Stimulated activated CD8-positive, alpha-beta memory T cell treated with anti-CD3 and anti-CD28 coated beads, Interleukin-4, amount 100 ng/mL, for 48 hours (primary cell): ENCODE measurements around the gene ZNF548.
A peak's percentile ranks its signal among the peaks of the same experiment; 100 is the strongest.
"Not testable (repeated sequence)": the region's sequence is repeated elsewhere in the genome, so short reads cannot be mapped to it uniquely, and the experiment has no call there.

Experiments
- DNase-seq: peaks from one replicate; pipeline ENCODE4 v3.0.0-alpha.2; 2020

Gene ZNF548

DNA sequence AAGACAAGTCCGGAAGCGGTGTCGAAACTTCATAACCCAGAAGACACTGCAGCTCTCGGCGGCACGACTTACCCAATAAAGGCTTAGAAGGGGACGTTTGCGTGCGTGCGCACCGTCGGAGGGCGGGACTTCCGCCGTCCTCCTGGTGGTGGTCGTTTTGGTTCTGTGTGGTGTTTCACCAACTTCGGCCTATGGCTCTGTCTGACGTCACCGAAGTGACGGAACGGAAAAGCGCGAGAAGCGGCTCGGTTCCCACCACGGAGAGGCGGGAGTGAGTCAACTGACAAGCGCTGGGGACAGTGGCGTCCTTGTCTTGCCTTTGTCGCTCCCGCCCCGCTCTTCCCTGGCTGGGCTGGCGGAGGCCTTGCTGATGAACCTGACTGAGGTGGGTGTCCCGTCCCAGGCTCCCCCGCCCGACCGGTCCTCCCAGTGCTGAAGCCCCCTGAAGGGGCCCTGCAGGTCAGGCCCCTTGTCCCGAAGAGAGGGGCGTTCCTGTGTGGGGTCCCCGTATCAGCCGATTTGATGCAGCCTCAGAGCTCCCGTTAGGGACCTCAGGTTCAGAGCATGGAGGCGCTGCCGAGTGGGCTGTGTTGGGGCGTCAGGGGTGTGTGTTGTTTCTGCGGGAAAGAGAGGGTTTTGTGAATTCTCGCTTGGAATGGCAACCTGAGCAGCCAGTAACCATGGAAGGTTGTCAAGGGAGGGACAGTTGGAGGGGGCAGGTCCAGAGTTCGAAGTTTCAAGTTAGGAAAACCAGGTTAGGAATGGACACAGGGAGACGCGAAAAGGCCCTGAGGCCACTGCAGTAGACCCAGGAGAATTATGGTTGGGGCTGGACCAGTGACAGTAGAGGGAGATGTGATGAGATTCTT is at the start of gene ZNF548:
Gene ZNF548 (plus strand): TSS at position 125 of the 869 bp plus-strand sequence. CDS start 246 bp downstream, at position 371.
- DNase-seq, result peak; percentile 99

DNA sequence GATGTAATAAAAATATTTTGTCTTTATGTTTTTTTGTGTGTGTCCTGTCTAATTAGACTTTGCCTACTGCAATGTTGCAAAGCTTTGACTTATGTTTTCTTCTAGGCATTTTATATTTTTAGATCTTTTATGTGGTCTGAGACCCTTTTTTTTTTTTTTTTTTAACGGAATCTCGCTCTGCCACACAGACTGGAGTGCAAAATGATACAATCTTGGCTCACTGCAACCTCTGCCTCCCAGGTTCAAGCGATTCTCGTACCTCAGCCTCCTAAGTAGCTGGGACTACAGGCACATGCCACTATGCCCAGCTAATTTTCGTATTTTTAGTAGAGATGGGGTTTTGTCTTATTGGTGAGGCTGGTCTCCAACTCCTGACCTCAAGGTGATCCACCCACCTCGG is 47.1 kb upstream of the ZNF548 start:
- DNase-seq, result no peak

DNA sequence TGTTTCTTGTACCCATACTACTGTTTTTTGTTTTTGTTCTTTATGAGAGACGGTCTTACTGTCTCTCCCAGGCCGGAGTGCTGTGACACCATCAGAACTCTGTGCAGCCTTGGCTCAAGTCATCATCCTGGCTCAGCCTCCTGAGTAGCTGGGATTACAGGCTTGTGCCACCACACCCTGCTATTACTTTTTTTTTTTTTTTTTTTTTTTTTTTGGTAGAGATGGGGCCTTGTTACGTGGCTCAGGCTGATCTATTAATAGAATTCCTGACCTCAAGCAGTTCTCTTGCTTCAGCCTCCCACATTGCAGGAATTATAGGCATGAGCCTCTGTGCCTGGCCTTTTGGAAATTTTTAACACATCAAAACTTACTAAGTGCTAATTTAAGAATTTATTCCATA is 41.5 kb upstream of the ZNF548 start:
- DNase-seq, result no peak

DNA sequence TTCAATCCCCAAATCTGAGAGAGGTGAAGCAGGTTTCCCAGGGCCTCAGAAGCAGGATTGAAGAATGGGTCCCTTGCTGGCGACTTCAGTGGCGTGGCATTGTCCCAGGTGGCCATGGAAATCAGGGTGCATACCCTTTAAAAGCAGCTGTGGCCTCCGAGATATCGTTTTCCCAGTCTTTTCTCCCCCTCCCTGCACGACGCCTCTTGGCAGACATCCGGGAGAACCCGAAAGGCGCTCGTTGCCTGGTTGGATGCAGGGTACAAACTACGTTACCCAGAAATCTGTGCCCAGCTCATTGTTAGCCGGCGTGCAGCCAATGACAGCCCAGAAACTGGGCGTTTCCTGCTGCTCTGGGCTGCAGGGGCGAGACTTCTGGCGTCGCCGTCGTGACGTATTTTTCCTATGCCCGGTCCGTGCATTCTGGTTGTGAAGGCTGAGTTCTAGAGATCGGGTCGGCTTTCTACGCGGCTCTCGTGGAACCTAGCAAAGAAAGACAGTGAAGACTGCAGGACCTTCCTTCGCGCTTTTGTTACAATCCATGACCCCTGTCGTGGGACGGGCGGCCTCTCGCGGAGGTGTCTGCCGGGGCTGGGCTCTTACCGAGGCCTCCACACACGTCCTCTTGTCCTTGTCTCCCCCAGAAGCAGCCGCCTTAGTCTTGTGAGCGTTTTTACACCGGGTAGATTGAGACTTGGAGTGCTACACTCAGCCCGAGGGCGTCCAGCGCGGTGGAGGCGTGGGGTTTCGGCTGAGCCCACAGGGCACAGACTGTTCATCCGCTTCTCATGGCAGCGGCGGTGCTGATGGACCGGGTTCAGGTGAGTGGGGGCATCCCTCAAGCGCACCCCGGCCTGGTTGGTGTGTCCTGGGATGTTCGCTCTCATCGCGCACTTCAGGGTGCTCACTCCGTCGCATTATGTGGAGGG is 38.5 kb upstream of the ZNF548 start, which contains the start of gene ZNF304:
Gene ZNF304 (plus strand): TSS at position 395 of the 929 bp plus-strand sequence. CDS start 394 bp downstream, at position 789.
- DNase-seq, result peak; percentile 86

DNA sequence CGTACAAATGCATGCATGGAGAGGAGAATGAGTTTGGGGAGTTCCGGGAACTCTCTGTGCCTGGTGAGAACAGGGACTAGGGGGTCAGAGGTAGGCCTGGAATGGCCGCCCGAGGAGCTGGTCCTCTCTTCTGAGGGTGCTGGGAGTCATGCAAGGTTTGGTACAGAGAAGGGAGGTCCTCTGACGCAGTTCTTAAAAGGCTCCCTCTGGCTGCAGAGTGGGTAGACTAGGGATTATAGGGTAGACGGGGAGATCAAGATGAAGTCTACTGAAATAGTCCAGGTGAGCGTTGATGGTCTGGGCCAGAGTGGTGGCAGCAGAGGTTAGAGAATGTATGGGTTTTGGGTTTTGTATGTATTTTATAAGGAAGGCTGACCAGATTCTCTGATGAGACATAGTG is 37.8 kb upstream of the ZNF548 start:
- DNase-seq, result no peak

DNA sequence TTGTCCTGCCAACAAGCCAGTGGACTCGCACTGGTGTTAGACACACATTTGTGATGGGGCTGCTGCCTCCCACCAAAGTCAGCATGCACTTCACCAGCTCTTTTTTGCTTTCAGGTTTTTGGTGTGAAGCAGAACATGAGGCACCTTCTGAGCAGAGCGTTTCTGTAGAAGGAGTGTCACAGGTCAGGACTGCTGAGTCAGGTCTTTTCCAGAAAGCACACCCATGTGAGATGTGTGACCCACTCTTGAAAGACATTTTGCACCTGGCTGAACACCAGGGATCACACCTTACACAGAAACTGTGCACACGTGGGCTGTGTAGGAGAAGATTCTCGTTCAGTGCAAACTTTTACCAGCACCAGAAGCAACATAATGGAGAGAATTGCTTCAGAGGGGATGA is 33.7 kb upstream of the ZNF548 start:
- no peak for DNase-seq

DNA sequence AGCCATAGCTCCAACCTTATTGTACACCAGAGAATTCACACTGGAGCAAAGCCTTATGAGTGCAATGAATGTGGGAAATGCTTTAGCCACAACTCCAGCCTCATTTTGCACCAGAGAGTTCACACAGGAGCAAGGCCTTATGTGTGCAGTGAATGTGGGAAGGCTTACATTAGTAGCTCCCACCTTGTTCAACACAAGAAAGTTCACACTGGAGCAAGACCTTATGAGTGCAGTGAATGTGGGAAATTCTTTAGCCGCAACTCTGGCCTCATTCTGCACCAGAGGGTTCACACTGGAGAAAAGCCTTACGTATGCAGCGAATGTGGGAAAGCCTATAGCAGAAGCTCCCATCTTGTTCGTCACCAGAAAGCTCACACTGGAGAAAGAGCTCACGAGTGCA is 32.2 kb upstream of the ZNF548 start:
- no peak for DNase-seq

DNA sequence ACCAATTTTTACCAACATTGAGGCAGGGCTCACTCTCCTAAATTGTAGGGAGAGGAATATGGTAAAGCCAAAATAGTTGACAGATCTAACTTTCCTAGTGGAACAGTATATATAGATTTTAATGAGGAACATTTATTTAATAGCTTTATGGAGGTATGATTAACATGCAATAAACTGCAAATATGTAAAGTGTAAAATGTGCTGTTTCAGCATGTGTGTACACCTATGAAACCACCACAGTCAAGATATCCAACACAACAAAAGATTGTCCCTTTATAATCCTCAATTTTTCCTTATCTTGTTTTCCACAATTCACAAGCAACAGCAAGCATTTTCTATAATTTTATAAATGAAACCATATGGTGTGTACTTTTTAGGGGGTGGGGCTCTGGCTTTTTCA is 30.4 kb upstream of the ZNF548 start:
- no peak for DNase-seq

DNA sequence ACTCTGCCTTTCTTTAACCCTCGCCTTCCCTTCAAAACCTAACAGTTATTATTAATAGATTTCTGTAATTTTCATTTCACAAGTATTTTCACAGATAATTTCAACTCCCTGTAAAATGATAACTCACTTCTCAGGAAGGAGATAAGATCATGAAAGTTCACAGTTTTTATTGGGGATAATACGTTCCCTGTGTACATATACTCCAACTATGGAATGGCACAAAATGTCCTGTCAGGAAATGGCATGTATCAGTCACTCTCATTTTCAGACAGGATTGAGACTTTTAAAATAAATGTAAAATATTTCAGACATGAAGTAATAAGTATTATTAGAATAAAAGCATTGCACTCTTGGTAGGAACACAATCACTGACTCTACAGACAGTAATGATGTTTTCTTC is 27.2 kb upstream of the ZNF548 start:
- no peak for DNase-seq

DNA sequence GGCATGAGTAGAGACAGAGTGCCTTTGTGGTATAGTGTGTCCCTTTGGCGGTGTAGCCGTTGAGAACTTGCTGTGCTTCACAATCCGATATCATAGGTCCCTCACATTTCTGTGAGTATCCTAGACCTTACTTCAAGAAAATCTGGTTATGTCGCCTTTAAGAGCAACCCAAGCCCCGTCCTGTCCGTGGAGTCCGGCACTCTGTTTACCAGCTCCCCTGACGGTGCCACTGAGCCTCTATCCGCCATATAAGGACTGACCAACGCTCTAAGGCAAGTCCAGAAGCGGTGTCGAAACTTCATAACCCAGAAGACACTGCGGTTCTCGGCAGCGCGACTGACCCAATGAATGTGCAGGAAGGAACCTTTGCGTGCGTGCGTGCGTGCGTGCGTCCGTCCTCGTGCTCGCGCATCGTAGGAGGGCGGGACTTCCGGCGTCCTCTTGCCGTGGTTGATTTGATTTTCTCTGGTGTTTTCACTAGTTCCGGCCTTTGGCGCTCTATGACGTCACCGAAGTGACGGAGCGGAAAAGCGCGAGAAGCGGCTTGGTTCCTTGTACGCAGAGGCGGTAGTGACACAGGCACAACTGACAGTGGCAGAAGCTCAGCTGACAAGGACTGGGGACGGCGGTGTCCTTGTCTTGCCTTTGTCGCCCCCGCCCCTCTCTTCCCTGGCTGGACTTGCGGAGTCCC is 26.5 kb upstream of the ZNF548 start, which contains the start of the genes TRAPPC2B and ZNF547:
Gene TRAPPC2B (plus strand): TSS at position 555 of the 691 bp plus-strand sequence. CDS start 1,283 bp downstream, outside the sequence.
Gene ZNF547 (plus strand): TSS at position 555 of the 691 bp plus-strand sequence. CDS start 5,005 bp downstream, outside the sequence.
- peak; percentile 98 for DNase-seq

DNA sequence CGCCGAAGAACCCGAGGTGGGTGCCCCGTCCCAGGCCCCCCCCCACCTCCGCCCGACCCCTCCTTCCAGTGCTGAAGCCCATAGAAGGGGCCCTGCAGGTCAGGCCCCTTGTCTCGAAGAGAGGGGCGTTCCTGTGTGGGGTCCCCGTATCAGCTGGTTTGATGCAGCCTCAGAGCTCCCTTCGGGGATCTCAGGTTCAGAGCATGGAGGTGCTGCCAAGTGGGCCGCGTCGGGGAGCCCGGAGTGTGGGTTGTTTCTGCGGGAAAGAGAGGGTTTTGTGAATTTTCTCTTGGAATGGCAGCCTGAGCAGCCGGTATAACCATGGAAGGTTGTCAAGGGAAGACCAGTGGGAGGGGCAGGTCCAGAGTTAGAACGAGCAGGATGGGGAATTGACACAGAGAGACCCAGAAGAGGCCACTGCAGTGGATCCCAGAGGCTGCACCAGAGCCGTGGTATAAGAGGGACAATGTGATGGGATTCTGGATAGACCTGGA is 25.9 kb upstream of the ZNF548 start:
- no peak for DNase-seq

DNA sequence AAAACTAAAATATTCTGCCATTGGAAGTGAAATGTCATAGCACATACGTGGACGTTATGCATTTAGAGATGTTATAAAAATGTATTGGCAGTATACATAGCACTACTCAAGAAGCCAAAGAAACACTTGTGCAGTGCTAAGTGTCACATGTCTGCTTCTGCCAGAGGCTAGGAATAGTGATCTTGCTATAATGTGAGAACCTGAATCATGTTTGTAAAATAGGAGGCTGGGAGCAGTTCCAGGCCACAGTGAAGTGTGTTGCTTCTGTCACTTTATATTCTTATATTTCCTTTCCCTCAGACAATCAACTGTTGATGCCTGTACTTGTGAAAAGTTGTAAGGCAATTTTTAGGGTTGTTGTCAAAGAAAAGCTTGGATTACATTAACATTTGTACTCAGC is 22.9 kb upstream of the ZNF548 start:
- DNase-seq, result no peak

DNA sequence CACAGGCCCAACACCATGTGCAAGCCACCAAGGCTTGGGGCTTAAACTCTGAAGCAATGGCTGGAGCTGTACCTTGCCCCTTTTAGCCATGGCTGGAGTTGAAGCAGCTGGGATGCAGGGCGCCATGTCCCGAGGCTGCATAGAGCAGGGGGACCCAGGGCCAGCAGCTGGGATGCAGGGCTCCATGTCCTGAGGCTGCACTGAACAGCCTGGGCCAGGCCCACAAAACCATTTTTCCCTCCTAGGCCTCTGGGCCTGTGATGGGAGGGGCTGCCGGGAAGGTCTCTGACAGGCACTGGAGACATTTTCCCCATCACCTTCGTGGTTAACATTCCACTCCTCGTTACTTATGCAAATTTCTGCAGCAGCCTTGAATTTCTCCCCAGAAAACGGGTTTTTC is 15.5 kb upstream of the ZNF548 start:
- DNase-seq, result no peak

DNA sequence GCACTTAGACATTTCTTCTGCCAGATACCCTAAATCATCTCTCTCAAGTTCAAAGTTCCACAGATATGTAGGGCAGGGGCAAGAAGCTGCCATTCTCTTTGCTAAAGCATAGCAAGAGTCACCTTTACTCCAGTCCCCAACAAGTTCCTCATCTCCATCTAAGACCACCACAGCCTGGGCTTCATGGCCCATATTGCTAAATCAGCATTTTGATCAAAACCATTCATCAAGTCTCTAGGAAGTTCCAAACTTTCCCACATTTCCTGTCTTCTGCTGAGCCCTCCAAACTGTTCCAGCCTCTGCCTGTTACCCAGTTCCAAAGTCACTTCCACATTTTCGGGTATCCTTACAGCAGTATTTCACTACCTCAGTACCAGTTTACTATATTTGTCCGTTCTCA is 15.0 kb upstream of the ZNF548 start:
- not testable (repeated sequence) for DNase-seq

DNA sequence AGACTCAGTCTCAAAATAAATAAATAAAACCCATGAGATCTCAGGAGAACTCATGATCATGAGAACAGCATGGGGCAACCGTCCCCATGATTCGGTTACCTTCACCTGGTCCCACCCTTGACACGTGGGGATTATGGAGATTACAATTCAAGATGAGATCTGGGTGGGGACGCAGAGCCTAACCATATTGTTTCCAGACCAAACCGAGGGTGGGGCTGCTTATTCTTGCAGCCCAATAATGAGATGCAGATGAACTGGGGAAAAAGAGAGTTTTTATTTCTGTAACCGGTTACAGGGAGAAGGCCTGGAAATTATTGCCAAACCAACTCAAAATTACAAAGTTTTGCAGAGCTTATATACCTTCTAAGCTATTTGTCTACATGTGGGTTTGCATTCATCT is 13.5 kb upstream of the ZNF548 start:
- no peak for DNase-seq

DNA sequence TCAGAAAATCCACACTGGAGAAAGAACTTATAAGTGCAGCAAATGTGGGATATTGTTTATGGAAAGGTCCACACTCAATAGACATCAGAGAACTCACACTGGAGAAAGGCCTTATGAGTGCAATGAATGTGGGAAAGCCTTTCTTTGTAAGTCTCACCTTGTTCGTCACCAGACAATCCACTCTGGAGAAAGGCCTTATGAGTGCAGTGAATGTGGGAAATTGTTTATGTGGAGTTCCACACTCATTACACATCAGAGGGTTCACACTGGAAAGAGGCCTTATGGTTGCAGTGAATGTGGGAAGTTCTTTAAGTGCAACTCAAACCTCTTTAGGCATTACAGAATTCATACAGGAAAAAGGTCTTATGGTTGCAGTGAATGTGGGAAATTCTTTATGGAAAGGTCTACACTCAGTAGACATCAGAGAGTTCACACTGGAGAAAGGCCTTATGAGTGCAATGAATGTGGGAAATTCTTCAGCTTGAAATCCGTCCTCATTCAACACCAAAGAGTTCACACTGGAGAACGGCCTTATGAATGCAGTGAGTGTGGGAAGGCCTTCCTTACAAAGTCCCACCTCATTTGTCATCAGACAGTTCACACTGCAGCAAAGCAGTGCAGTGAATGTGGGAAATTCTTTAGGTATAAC is 12.0 kb upstream of the ZNF548 start:
- DNase-seq, result no peak

DNA sequence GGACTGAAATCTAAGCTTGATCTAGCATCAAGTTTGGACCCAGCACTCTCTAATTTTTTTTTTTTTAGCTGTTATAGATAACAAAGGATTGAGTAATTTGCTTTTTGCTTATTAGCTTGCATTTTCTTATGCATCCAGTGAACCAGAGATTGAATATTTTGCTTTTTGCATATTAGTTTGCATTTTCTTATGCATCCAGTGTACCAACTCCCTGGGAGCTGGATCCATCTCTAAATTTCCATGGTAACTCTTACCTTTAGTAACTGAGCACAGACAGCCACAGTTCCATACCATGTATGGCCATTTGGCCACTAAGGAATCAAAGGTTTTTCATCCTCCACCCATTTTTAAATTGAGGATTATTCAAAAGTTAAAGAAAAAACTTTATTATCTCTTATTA is 8.7 kb upstream of the ZNF548 start:
- DNase-seq, result no peak

DNA sequence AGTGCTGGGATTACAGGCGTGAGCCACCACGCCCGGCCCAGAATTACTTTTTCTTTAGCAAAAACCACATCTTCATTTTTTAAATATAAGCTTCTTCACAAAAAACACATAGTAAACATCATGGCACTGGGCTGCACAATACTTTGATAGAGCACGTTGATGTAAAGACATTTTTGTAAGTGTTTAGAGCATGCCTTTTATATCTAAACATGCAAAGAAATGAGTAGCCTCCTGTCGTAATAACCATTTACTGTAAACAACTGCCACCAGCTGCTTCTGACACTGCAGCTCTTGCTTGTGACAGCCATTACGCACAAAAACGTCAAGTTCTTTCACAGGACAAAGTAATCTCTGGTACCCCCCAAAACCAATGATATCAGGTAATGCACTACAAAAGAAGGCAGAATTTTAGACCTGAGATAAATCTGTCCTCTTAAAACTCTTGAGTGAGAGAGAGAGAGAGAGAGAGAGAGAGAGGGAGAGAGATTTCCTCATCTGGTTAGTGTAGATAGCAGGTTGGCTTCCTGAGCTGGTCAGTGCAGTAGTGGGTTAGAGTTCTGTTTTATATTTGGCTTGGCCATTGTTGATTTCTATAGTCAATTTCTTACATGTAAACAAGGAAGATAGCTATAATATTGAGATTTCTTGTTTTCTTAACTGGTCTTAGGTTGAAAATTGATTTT is 6.7 kb upstream of the ZNF548 start:
- no peak for DNase-seq

DNA sequence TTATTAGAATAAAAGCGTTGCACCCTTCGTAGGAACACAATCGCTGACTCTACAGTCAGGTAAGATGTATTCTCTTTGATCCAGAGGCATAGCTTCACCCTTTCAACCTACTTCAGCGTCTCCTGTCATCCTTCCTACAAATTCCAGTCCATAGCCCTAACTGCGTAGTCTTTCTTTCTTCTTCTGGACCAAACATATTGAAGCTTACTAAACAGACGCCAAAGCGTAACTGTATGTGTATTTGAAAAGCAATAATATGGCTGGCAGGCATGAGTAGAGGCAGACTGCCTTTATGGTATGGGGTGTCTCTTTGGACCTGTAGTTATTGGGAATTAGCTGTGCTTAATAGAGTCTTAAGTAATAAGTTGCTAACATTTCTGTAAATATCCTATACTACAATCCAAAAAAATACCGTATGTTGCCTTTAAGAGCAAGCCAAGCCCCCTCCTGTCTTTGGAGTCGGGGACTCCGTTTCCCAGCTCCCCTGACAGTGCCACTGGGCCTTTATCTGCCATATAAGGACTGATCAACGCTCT is 392 bp upstream of the ZNF548 start:
- DNase-seq, result no peak

DNA sequence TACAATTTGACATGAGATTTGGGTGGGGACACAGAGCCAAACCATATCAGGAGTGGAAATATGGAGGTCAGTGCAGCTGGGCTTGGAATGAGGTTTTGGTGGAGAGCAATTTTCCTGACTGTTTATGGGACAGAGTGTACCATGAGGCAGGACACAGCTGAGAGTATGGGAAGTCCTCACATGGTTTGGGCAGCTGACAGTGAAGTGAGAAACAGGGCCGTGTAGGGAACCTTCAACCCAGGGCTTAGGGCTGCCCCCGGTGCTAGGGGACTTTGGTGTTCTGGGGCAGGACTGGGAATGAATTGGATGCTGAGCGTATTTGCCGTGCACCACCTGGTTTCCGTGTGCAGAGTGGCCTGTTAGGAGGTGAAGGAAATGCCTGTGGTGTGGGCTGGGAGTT is 6.1 kb downstream of the ZNF548 start:
- DNase-seq, result no peak

DNA sequence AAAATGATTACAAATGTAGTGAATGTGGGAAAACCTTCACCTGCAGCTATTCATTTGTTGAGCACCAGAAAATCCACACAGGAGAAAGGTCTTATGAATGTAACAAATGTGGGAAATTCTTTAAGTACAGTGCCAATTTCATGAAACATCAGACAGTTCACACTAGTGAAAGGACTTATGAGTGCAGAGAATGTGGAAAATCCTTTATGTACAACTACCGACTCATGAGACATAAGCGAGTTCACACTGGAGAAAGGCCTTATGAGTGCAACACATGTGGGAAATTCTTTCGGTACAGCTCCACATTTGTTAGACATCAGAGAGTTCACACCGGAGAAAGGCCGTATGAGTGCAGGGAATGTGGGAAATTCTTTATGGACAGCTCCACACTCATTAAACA is 9.2 kb downstream of the ZNF548 start:
- DNase-seq, result no peak
